HepG2 (cell line): Measurements from ENCODE around the gene SLC16A5. TPM values are rescaled to one million over a fixed set of nuclear protein-coding genes. Genes with fewer than 3 reads are reported as not detected.

Experiments
- DMAP1 ChIP-seq: IDR thresholded peaks from 2 replicates; pipeline ENCODE4 v1.6.1; 2016
- KLF15 ChIP-seq: sonication (generic); formaldehyde crosslinking; IDR thresholded peaks from 2 replicates; pipeline ENCODE4 v1.8.1; 2023; ENCODE audit warnings: borderline replicate concordance, mild to moderate bottlenecking, inconsistent platforms, missing genetic modification reagents, mixed read lengths
- MATR3 ChIP-seq: sonication (generic); formaldehyde crosslinking; IDR thresholded peaks from 2 replicates; pipeline ENCODE4 v1.4.0; 2020; ENCODE audit warnings: missing genetic modification reagents
- MIER2 ChIP-seq: IDR thresholded peaks from 2 replicates; pipeline ENCODE4 v1.6.1; 2016; ENCODE audit warnings: missing biosample characterization, missing genetic modification reagents
- MIER3 ChIP-seq: IDR thresholded peaks from 2 replicates; pipeline ENCODE4 v1.6.1; 2016; ENCODE audit warnings: missing compliant biosample characterization, borderline replicate concordance
- RBFOX2 ChIP-seq: fragments of 200-400 bp; formaldehyde crosslinking; IDR thresholded peaks from 2 replicates; pipeline ENCODE4 v1.6.1; 2017; ENCODE audit warnings: low read depth, mild to moderate bottlenecking, low read length
- STAG1 ChIP-seq: sonication (generic); formaldehyde crosslinking; IDR thresholded peaks from 2 replicates; pipeline ENCODE4 v1.4.0; 2020; ENCODE audit warnings: missing genetic modification reagents
- TP53 ChIP-seq: sonication (generic); formaldehyde crosslinking; conservative IDR thresholded peaks from 2 replicates; pipeline ENCODE4 v1.4.0; 2020; ENCODE audit warnings: missing genetic modification reagents
- ZNF207 ChIP-seq: fragments of 450-650 bp; IDR thresholded peaks from 2 replicates; pipeline ENCODE4 v1.6.1; 2016; ENCODE audit warnings: antibody characterized with exemption, borderline replicate concordance
- ZNF496 ChIP-seq: sonication (generic); formaldehyde crosslinking; IDR thresholded peaks from 2 replicates; pipeline ENCODE4 v1.8.1; 2023; ENCODE audit warnings: mild to moderate bottlenecking, moderate library complexity, missing genetic modification reagents; ENCODE audit not compliant: insufficient replicate concordance
- ZNF572 ChIP-seq: sonication (generic); formaldehyde crosslinking; IDR thresholded peaks from 2 replicates; pipeline ENCODE4 v1.5.1; 2020; ENCODE audit warnings: mild to moderate bottlenecking, missing genetic modification reagents
- polyA plus RNA-seq, 8 experiments: library from polyadenylated mRNA; depleted of rRNA in 3 of 8; stranded (reverse) in 7 of 8; unstranded in 1 of 8; fragments of >200 nt; fragmentation: Illumina TruSeq in 4 of 8; extraction: Trizol in 4 of 8; gene quantifications; 2 replicates each; pipeline versions ENCODE4 v1.2.1 to v1.2.3, GENCODE V29; 2011 to 2016; ENCODE audit warnings: low read depth in 4 of 8, missing spikeins in 1 of 8, mixed read lengths in 1 of 8; ENCODE audit not compliant: insufficient read depth in 1 of 8
- total RNA-seq, 5 experiments: library from RNA; depleted of rRNA; stranded (reverse); fragments of >200 nt; fragmentation: Illumina TruSeq; extraction: Trizol; gene quantifications; 2 replicates each; pipeline ENCODE4 v1.2.3, GENCODE V29; 2016; ENCODE audit warnings: low read depth in 1 of 5
- TF ChIP-seq, protein P1 (sequence below): sonication (generic); formaldehyde crosslinking; IDR thresholded peaks from 2 replicates; pipeline ENCODE4 v1.8.1; 2022; ENCODE audit warnings: mild to moderate bottlenecking, missing genetic modification reagents
- TF ChIP-seq, protein P2 (sequence below): sonication (generic); formaldehyde crosslinking; conservative IDR thresholded peaks from 2 replicates; pipeline ENCODE4 v1.4.0; 2020; ENCODE audit warnings: missing genetic modification reagents
- TF ChIP-seq, protein P3 (sequence below): sonication (generic); formaldehyde crosslinking; IDR thresholded peaks from 2 replicates; pipeline ENCODE4 v1.5.1; 2020; ENCODE audit warnings: missing genetic modification reagents, mild to moderate bottlenecking, borderline replicate concordance
- TF ChIP-seq, protein P4 (sequence below): sonication (generic); formaldehyde crosslinking; IDR thresholded peaks from 2 replicates; pipeline ENCODE4 v1.4.0; 2020; ENCODE audit warnings: missing genetic modification reagents
- TF ChIP-seq, protein P5 (sequence below): sonication (generic); formaldehyde crosslinking; IDR thresholded peaks from 2 replicates; pipeline ENCODE4 v1.4.0; 2020; ENCODE audit warnings: missing genetic modification reagents
- TF ChIP-seq, protein P6 (sequence below): sonication (generic); formaldehyde crosslinking; IDR thresholded peaks from 2 replicates; pipeline ENCODE4 v1.4.0; 2020; ENCODE audit warnings: low read depth, mild to moderate bottlenecking, missing genetic modification reagents

The SLC16A5 gene
- total and polyA plus RNA-seq, 2 of the 13 experiments (the other 11 are each of a cell fraction or from before 2014, with no cell fraction given) = 0.69 to 5.6 TPM

DNA sequence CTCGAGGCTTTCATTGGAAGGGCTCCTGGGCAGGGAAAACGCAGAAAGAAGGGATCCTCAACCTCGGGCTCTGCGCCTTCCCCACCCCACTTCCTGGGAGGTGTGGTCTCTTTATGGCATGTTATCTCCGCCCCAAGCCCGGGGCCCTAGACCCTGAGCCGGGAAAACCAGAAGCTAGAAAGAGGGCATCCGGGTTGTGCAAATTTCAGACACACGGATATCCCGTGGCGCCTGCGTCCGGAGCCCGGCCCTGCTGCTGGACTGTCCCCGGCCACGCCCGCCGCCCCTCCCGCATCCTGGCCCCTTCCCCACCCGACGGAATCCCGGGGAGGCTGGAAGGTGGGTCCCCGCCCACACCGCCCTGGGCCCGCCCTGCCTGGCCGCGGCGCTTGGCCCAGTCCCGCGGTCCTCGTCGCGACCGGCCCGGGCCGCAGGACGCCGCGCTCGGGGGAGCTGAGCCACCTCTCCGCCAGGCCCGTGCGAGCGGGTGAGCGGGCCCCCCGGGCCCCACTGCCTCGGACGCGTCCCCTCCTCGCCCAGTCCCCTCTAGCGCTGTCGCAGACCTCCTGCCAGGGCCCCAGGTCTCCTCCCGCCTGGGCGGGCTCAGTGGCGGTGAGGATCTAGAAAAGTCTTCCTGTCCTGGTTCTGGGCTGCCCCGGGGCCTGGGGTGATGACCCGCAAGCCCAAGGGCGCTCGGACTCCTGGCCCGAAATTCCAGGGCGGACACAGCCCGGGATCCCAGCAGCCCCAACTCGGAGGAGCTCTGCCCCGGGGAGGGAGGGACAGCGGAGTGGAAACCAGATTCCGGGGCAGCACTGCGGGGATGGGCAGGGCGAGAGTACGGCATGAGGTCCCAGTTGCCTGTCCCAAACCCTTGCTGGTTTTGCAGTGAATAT lies at the start of gene SLC16A5 (continued):
- TF ChIP-seq, protein P1, sequence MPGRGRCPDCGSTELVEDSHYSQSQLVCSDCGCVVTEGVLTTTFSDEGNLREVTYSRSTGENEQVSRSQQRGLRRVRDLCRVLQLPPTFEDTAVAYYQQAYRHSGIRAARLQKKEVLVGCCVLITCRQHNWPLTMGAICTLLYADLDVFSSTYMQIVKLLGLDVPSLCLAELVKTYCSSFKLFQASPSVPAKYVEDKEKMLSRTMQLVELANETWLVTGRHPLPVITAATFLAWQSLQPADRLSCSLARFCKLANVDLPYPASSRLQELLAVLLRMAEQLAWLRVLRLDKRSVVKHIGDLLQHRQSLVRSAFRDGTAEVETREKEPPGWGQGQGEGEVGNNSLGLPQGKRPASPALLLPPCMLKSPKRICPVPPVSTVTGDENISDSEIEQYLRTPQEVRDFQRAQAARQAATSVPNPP = no peak
- TF ChIP-seq MIER2 (CRISPR knock-in tag) = 0 out of 2 replicates have a peak, but pooled peaks have one; percentile 15
- no peak for TF ChIP-seq TP53
- no peak for TF ChIP-seq KLF15
- TF ChIP-seq ZNF207 = no peak
- TF ChIP-seq RBFOX2 = peak; percentile 89
- no peak for TF ChIP-seq MATR3
- TF ChIP-seq, protein P2, sequence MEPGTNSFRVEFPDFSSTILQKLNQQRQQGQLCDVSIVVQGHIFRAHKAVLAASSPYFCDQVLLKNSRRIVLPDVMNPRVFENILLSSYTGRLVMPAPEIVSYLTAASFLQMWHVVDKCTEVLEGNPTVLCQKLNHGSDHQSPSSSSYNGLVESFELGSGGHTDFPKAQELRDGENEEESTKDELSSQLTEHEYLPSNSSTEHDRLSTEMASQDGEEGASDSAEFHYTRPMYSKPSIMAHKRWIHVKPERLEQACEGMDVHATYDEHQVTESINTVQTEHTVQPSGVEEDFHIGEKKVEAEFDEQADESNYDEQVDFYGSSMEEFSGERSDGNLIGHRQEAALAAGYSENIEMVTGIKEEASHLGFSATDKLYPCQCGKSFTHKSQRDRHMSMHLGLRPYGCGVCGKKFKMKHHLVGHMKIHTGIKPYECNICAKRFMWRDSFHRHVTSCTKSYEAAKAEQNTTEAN (CRISPR knock-in tag) = peak; percentile 92
- TF ChIP-seq, protein P3, sequence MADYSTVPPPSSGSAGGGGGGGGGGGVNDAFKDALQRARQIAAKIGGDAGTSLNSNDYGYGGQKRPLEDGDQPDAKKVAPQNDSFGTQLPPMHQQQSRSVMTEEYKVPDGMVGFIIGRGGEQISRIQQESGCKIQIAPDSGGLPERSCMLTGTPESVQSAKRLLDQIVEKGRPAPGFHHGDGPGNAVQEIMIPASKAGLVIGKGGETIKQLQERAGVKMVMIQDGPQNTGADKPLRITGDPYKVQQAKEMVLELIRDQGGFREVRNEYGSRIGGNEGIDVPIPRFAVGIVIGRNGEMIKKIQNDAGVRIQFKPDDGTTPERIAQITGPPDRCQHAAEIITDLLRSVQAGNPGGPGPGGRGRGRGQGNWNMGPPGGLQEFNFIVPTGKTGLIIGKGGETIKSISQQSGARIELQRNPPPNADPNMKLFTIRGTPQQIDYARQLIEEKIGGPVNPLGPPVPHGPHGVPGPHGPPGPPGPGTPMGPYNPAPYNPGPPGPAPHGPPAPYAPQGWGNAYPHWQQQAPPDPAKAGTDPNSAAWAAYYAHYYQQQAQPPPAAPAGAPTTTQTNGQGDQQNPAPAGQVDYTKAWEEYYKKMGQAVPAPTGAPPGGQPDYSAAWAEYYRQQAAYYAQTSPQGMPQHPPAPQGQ (CRISPR knock-in tag) = no peak
- TF ChIP-seq, protein P4, sequence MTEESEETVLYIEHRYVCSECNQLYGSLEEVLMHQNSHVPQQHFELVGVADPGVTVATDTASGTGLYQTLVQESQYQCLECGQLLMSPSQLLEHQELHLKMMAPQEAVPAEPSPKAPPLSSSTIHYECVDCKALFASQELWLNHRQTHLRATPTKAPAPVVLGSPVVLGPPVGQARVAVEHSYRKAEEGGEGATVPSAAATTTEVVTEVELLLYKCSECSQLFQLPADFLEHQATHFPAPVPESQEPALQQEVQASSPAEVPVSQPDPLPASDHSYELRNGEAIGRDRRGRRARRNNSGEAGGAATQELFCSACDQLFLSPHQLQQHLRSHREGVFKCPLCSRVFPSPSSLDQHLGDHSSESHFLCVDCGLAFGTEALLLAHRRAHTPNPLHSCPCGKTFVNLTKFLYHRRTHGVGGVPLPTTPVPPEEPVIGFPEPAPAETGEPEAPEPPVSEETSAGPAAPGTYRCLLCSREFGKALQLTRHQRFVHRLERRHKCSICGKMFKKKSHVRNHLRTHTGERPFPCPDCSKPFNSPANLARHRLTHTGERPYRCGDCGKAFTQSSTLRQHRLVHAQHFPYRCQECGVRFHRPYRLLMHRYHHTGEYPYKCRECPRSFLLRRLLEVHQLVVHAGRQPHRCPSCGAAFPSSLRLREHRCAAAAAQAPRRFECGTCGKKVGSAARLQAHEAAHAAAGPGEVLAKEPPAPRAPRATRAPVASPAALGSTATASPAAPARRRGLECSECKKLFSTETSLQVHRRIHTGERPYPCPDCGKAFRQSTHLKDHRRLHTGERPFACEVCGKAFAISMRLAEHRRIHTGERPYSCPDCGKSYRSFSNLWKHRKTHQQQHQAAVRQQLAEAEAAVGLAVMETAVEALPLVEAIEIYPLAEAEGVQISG = peak; percentile 27; the same call in 1 of the 2 replicates
- TF ChIP-seq, protein P5, sequence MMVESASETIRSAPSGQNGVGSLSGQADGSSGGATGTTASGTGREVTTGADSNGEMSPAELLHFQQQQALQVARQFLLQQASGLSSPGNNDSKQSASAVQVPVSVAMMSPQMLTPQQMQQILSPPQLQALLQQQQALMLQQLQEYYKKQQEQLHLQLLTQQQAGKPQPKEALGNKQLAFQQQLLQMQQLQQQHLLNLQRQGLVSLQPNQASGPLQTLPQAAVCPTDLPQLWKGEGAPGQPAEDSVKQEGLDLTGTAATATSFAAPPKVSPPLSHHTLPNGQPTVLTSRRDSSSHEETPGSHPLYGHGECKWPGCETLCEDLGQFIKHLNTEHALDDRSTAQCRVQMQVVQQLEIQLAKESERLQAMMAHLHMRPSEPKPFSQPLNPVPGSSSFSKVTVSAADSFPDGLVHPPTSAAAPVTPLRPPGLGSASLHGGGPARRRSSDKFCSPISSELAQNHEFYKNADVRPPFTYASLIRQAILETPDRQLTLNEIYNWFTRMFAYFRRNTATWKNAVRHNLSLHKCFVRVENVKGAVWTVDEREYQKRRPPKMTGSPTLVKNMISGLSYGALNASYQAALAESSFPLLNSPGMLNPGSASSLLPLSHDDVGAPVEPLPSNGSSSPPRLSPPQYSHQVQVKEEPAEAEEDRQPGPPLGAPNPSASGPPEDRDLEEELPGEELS (CRISPR knock-in tag) = peak; percentile 76; the same call in 1 of the 2 replicates
- TF ChIP-seq ZNF496 (CRISPR knock-in tag) = no peak
- TF ChIP-seq ZNF572 = no peak
- peak; percentile 28; the same call in 1 of the 2 replicates for TF ChIP-seq MIER3
- TF ChIP-seq STAG1 (CRISPR knock-in tag) = no peak
- TF ChIP-seq DMAP1 (CRISPR knock-in tag) = no peak
- TF ChIP-seq, protein P6, sequence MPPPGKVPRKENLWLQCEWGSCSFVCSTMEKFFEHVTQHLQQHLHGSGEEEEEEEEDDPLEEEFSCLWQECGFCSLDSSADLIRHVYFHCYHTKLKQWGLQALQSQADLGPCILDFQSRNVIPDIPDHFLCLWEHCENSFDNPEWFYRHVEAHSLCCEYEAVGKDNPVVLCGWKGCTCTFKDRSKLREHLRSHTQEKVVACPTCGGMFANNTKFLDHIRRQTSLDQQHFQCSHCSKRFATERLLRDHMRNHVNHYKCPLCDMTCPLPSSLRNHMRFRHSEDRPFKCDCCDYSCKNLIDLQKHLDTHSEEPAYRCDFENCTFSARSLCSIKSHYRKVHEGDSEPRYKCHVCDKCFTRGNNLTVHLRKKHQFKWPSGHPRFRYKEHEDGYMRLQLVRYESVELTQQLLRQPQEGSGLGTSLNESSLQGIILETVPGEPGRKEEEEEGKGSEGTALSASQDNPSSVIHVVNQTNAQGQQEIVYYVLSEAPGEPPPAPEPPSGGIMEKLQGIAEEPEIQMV = no peak
